ENCODE data around the gene SLC22A31.

SLC22A31 gene

GRCh38 chr16:89157778-89158177, 42.6 kb downstream of the SLC22A31 start:
- no peak overlapping the region for H3K9ac ChIP-seq (ENCODE audit: insufficient read length)
- no peak overlapping the region for H3K4me3 ChIP-seq
- H3K9me3 ChIP-seq (ENCODE audit: low read depth, low read length) = no peaks in the 10 kb centered on the region
- H3K36me3 ChIP-seq (ENCODE audit: insufficient read depth, low read length) = no peaks in the 10 kb centered on the region
- no peak for DNase-seq (ENCODE audit: low read depth, low spot score)
- no peak overlapping the region for H3K27ac ChIP-seq
- TF ChIP-seq FOXP2 (optimal IDR thresholded peaks at IDR 0.05; ENCODE audit: control extremely low read depth, extremely low read length, insufficient read depth) (no peak), POLR2AphosphoS5 (IDR thresholded peaks at IDR 0.05; ENCODE audit: borderline replicate concordance, low read depth, low read length) (no peak), EZH2 (IDR thresholded peaks at IDR 0.05) (no peak)

GRCh38 chr16:89156740-89157645, 43.3 kb downstream of the SLC22A31 start:
- Histone ChIP-seq H3K9me3 (ENCODE audit: low read depth, low read length) (no peaks in the 10 kb centered on the region), H3K9ac (ENCODE audit: insufficient read length) (no peak overlapping the region), H3K27ac (no peak overlapping the region), H3K36me3 (ENCODE audit: insufficient read depth, low read length) (no peaks in the 10 kb centered on the region), H3K4me3 (no peak overlapping the region)
- DNase-seq (ENCODE audit: low read depth, low spot score) = no peak
- TF ChIP-seq FOXP2 (optimal IDR thresholded peaks at IDR 0.05; ENCODE audit: control extremely low read depth, extremely low read length, insufficient read depth) (no peak), EZH2 (IDR thresholded peaks at IDR 0.05) (no peak), POLR2AphosphoS5 (IDR thresholded peaks at IDR 0.05; ENCODE audit: borderline replicate concordance, low read depth, low read length) (no peak)

GRCh38 chr16:89155851-89156739, 44.2 kb downstream of the SLC22A31 start:
- Histone ChIP-seq H3K9ac (ENCODE audit: insufficient read length) (no peak overlapping the region), H3K9me3 (ENCODE audit: low read depth, low read length) (no peaks in the 10 kb centered on the region), H3K4me3 (no peak overlapping the region), H3K36me3 (ENCODE audit: insufficient read depth, low read length) (no peaks in the 10 kb centered on the region), H3K27ac (no peak overlapping the region)
- TF ChIP-seq EZH2 (IDR thresholded peaks at IDR 0.05) (no peak), FOXP2 (optimal IDR thresholded peaks at IDR 0.05; ENCODE audit: control extremely low read depth, extremely low read length, insufficient read depth) (no peak), POLR2AphosphoS5 (IDR thresholded peaks at IDR 0.05; ENCODE audit: borderline replicate concordance, low read depth, low read length) (no peak)
- DNase-seq (ENCODE audit: low read depth, low spot score) = no peak

GRCh38 chr16:89155184-89155679, 45.1 kb downstream of the SLC22A31 start:
- Histone ChIP-seq H3K36me3 (ENCODE audit: insufficient read depth, low read length) (no peaks in the 10 kb centered on the region), H3K27ac (no peak overlapping the region), H3K4me3 (no peak overlapping the region), H3K9me3 (ENCODE audit: low read depth, low read length) (no peaks in the 10 kb centered on the region), H3K9ac (ENCODE audit: insufficient read length) (no peak overlapping the region)
- no peak for TF ChIP-seq FOXP2 (optimal IDR thresholded peaks at IDR 0.05; ENCODE audit: control extremely low read depth, extremely low read length, insufficient read depth)
- no peak for TF ChIP-seq POLR2AphosphoS5 (IDR thresholded peaks at IDR 0.05; ENCODE audit: borderline replicate concordance, low read depth, low read length)
- TF ChIP-seq EZH2 (IDR thresholded peaks at IDR 0.05) = no peak
- DNase-seq (ENCODE audit: low read depth, low spot score) = no peak

- no peak overlapping the region for H3K27ac ChIP-seq
- H3K36me3 ChIP-seq (ENCODE audit: insufficient read depth, low read length) = no peaks in the 10 kb centered on the region
- no peak overlapping the region for H3K4me3 ChIP-seq
- TF ChIP-seq FOXP2 (optimal IDR thresholded peaks at IDR 0.05; ENCODE audit: control extremely low read depth, extremely low read length, insufficient read depth) = no peak
- no peak for TF ChIP-seq EZH2 (IDR thresholded peaks at IDR 0.05)
- TF ChIP-seq POLR2AphosphoS5 (IDR thresholded peaks at IDR 0.05; ENCODE audit: borderline replicate concordance, low read depth, low read length) = no peak; the same call in 1 of the 2 replicates
- no peak overlapping the region for H3K9ac ChIP-seq (ENCODE audit: insufficient read length)
- H3K9me3 ChIP-seq (ENCODE audit: low read depth, low read length) = no peaks in the 10 kb centered on the region
- no peak for DNase-seq (ENCODE audit: low read depth, low spot score)
Measured at GRCh38 chr16:89154390-89155183, 45.8 kb downstream of the SLC22A31 start.

GRCh38 chr16:89153848-89154271, 46.5 kb downstream of the SLC22A31 start:
- H3K4me3 ChIP-seq = no peak overlapping the region
- DNase-seq (ENCODE audit: low read depth, low spot score) = no peak
- no peaks in the 10 kb centered on the region for H3K36me3 ChIP-seq (ENCODE audit: insufficient read depth, low read length)
- H3K9ac ChIP-seq (ENCODE audit: insufficient read length) = no peak overlapping the region
- no peaks in the 10 kb centered on the region for H3K9me3 ChIP-seq (ENCODE audit: low read depth, low read length)
- H3K27ac ChIP-seq = no peak overlapping the region
- TF ChIP-seq EZH2 (IDR thresholded peaks at IDR 0.05) (no peak), FOXP2 (optimal IDR thresholded peaks at IDR 0.05; ENCODE audit: control extremely low read depth, extremely low read length, insufficient read depth) (no peak), POLR2AphosphoS5 (IDR thresholded peaks at IDR 0.05; ENCODE audit: borderline replicate concordance, low read depth, low read length) (no peak)

GRCh38 chr16:89152831-89153700, 47.3 kb downstream of the SLC22A31 start:
- no peak overlapping the region for H3K27ac ChIP-seq
- no peak overlapping the region for H3K9ac ChIP-seq (ENCODE audit: insufficient read length)
- H3K4me3 ChIP-seq = no peak overlapping the region
- DNase-seq (ENCODE audit: low read depth, low spot score) = no peak
- TF ChIP-seq POLR2AphosphoS5 (IDR thresholded peaks at IDR 0.05; ENCODE audit: borderline replicate concordance, low read depth, low read length) (no peak), EZH2 (IDR thresholded peaks at IDR 0.05) (no peak), FOXP2 (optimal IDR thresholded peaks at IDR 0.05; ENCODE audit: control extremely low read depth, extremely low read length, insufficient read depth) (no peak)
- H3K9me3 ChIP-seq (ENCODE audit: low read depth, low read length) = no peaks in the 10 kb centered on the region
- no peaks in the 10 kb centered on the region for H3K36me3 ChIP-seq (ENCODE audit: insufficient read depth, low read length)

All from SK-N-MC (cell line).